ENCODE data around the gene PSMA3. TPM values are rescaled to one million over a fixed set of nuclear protein-coding genes. Genes with fewer than 3 reads are reported as not detected.

PSMA3 gene
- total and polyA plus RNA-seq, 9 of the 15 experiments (the other 6 are each of a cell fraction or from before 2014, with no cell fraction given), result 129 to 786 (median 319) TPM

GRCh38 chr14:58280954-58281787 lies 36.5 kb downstream of the PSMA3 start (continued):
- TF ChIP-seq RCOR1 (IDR thresholded peaks at IDR 0.05; ENCODE audit: borderline replicate concordance in 1 of 2, low read depth in 2 of 2, low read length in 2 of 2), result 0 out of 4 replicates have a peak, but pooled peaks of 1 of the 2 experiments have one; percentile 69

- no peak for TF ChIP-seq PCBP1 (IDR thresholded peaks at IDR 0.05; ENCODE audit: low read depth, low read length, poor library complexity, severe bottlenecking)
- H3K4me3 ChIP-seq, result no peak overlapping the region
- CTCF ChIA-PET (ENCODE audit: low intra/inter-chr PET ratio), result no interaction called here
- WGBS (ENCODE audit: insufficient coverage, low coverage, missing lambda C conversion rate), result 47% methylated on average over 3 of the region's 3 CpGs
- H3K9ac ChIP-seq (ENCODE audit: insufficient read depth in 1 of 2, low read depth in 2 of 2, low read length in 2 of 2), result peak overlapping the region in 1 of 2 experiments; percentile 44; a peak in 1 of 4 replicates
- POLR2A ChIA-PET, result no interaction called here
- H3K9me3 ChIP-seq (replicated peaks; ENCODE audit: control insufficient read depth, insufficient read depth, low read depth, low read length), result no peaks in the 10 kb centered on the region
- no TSS peak for BruUV-seq (replicated peaks)
- peaks cover 6% of the 10 kb centered on the region for H4K20me1 ChIP-seq (replicated peaks; ENCODE audit: control insufficient read depth, insufficient read depth, low read length)
- H3K27ac ChIP-seq (ENCODE audit: extremely low read depth, low read depth, low read length), result peak overlapping the region; percentile 84; the same call in 2 of the 3 replicates
- ATAC-seq, result no peak
- intact Hi-C loops (cut with micrococcal nuclease), result no loop called here
- peaks cover 0 to 25% of the 10 kb centered on the region in 2 experiments; a peak in 4 of 5 replicates for H3K4me1 ChIP-seq (replicated peaks in 1 of 2; ENCODE audit: control insufficient read depth in 2 of 2, insufficient read depth in 2 of 2, low read length in 2 of 2)
- in situ Hi-C loops (cut with MboI), result no loop called here
- no peak overlapping the region for H2AFZ ChIP-seq (ENCODE audit: low read depth, low read length)
- no peak for FAIRE-seq
- no peaks in the 10 kb centered on the region for H3K9me1 ChIP-seq (ENCODE audit: control insufficient read depth, insufficient read depth, low read length)
- no peak overlapping the region for H3K4me2 ChIP-seq (ENCODE audit: insufficient read depth, low read length)
- DNase-seq (ENCODE audit: extremely low read depth in 1 of 4, low spot score in 3 of 4), result no peak
- H3K79me2 ChIP-seq (ENCODE audit: control insufficient read depth, insufficient read depth, low read length), result peaks cover 71% of the 10 kb centered on the region
- H3K36me3 ChIP-seq (ENCODE audit: control insufficient read depth, insufficient read depth, low read length), result peaks cover 81% of the 10 kb centered on the region
- H3K27me3 ChIP-seq (ENCODE audit: control insufficient read depth in 2 of 2, insufficient read depth in 2 of 2, low read length in 2 of 2), result no peaks in the 10 kb centered on the region
Observed at GRCh38 chr14:58281969-58282368, 37.3 kb downstream of the PSMA3 start.

Measured in K562 (cell line).